HS-27A (cell line): ENCODE results near the gene CRIP1.

Experiments
- DNase-seq: peaks from one replicate; pipeline ENCODE4 v3.0.0-alpha.2; 2012; ENCODE audit warnings: low read depth, missing footprints

CRIP1 gene

DNA sequence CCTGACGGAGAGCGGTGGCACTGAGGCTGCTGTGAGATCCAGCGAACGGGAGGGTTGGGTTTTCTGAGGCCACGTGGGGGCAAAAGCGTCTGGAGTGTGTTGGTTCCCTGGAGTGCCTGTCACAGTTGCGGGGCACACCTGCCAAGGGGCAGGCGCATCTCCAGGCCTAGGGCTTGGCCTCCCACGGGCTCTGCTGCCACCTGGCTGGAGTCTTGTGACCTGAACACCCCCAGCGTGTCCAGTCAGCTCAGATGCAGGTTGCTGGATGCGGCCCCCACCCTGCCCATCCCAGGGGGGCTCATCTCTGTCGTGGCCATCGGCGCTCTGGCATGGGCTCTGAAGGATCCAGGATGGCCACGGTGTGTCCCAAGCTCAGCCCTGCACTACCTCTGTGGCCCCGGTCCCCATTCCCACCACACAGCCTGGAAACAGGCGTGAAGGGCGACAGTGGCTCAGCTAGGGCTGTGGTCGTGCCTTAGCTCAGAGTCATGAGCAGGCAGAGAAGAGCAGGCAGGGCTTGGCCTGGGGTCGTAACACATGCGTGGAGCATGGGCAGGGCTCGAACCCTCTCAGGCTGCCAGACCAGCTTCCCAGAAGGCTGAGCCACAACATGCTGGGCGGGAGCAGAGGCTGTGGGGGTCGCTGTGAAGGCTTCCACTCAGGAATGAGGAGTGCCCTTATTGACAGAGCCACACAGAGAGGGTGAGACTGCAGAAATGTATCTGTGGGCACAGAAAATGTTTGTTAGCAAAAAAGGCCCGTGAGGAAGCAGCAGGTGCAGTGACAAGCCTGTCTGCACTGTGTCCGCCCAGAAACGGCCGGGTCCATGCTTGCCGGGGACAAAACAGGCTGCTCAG lies 35.6 kb upstream of the CRIP1 start:
- DNase-seq, result no peak

DNA sequence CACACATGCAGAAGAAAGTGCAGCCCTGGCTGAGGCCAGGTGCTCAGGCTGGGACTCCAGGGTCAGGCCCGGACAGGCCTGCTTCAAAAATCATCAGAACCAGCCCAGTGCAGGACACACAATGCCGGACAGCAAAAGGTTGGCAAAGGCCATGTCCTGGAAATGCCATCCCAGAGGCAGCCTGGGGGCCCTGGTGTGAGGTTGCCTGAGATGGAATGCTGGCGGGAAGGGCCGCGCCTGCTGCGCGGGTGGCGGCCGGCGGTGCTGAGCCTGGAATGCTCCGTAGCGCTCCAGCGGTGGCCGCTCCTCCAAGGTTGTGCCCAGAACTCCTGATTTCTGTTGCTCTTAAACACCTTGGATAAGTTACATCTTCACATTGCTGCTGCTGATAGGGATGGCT lies 33.7 kb upstream of the CRIP1 start:
- DNase-seq, result no peak

DNA sequence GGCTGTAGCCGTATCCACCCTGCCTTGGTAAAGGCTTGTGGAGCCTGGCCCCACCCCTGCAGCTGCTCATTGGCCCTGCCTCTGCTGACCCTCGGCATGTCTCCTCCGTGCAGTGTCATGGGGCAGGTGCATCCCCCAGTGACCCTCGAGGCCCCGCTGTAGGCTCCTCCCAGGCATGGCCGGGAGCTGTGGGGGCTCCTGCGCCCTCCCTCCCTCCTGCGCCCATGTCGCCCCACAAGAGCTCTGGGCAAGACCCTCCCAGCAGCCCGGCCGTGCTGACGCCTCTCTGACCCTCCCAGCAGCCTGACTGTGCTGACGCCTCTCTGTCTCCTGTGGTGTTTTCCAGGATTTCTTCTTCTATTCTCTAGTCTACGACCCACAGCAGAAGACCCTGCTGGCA lies 32.8 kb upstream of the CRIP1 start:
- DNase-seq, result no peak

DNA sequence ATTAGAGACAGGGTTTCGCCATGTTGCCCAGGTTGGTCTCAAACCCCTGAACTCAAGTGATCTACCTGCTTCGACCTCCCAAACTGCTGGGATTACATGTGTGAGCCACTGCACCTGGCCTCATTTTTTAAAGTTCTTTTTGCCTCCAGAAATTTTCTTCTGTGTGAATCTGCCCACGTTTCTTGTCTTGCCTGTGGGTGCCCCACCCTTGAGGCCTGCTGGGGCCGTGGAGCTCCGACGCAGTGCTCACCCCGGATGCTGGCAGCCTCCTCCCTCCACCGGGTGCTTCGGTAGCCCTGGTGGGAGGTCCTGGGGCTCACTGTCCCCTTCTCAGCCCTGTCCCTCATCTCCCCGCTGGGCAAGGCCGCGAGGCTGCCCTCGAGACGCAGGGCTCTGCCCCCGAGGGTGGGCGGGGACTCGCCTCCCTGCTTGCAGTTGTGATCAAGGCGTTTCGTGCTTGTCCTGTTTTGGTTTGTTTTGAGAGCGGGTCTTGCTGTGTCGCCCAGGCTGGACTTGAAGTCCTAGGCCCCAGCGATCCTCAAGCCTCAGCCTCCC lies 31.5 kb upstream of the CRIP1 start:
- DNase-seq, result no peak

DNA sequence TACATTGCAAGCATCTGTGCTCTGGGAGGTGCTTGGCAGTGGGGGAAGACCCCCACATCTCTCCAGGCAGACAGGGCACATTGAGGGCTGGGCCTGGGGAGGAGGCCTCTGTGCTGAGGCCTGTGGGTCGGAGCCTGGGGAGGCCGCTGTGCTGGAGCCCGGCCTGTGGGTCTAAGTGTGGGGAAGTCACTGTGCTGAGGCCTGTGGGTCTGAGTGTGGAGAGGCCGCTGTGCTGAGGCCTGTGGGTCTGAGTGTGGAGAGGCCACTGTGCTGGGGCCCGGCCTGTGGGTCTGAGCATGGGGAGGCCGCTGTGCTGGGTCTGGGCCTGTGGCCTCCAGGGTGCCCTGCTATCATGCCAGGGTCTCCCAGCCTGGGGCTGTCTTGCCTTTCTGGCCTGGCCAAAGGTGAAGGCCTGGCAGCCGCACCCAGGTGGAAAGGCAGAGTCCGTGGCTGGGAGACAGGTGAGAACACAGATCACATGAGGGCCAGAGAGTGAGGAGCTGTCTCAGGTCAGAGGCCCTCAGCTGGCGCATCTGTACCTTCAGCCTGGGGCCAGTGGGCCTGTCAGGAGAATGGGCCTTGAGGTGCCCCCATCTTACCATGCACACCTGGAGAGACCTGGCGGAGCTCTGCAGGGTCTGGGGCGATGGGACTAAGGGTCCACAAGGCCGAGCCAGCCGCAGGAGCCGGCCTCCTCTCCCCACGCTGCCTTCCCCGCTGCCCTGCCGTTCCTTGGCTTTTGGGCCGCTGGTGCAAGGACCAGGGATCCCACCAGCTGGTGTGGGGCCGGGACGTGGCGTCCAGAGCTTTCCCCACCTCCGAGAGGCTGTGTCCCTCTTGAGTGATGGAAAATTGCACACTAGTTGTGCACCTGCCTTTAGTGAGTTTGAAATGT lies 30.7 kb upstream of the CRIP1 start:
- no peak for DNase-seq

DNA sequence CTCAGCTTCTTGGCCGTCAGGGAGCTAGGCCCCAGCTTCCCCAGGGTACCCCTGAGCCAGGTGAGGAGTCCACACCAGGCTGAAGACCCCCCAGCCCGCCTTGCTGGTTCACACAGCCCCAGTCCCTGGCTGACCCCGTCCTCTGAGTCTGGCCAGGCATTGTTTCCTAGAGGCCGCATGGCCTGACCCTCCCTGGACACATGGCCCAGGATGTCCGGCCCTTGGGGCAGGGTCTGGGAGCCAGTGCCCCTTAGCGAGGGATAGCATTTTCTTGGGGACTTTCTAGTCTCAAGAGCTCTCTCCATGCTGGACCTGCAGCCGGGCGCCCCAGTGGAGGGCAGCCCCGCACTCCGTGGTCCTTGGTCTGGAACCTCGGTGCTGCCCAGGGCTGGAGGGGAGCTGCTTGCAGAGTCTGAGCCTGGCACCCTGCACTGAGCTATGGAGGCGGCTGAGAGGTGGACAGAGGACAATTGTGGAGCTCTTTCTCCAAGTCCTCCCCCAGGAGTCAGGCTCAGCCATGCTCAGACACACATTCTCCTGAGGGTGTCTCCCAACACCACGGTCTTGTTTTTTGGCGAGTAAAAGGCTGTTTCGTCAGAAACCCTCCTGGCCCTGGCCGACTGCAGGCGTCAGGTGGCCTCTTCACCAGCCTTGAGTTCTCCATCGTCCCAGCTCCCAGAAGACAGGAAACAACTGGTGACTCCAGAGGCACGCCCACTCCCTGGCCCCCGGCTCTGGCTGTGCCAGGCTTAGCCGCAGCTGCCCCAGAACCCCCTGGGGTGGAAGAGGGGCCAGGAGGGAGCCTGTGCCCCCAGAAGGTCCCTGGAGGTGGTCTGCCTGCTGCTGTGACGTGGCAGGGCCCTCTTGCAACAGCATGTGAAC lies 29.7 kb upstream of the CRIP1 start:
- DNase-seq, result no peak

DNA sequence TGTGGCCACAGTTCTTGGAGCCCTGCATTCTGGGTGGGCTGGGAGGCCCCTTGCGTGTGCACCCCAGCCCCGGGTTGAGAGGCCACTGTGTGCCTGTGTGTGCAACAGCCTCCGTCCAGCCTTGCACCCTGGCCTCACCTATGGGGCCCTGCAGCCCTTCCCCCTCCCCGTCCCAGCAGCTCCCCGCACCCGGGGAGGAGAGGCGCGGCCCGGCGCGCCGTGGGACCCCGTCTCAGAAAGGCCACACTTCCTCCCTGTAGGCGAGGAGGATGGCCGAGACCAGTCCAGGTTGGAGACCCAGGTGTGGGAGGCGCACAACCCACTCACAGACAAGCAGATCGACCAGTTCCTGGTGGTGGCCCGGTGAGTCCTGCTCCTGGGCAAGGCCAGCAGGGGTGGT lies 28.7 kb upstream of the CRIP1 start:
- DNase-seq, result no peak

DNA sequence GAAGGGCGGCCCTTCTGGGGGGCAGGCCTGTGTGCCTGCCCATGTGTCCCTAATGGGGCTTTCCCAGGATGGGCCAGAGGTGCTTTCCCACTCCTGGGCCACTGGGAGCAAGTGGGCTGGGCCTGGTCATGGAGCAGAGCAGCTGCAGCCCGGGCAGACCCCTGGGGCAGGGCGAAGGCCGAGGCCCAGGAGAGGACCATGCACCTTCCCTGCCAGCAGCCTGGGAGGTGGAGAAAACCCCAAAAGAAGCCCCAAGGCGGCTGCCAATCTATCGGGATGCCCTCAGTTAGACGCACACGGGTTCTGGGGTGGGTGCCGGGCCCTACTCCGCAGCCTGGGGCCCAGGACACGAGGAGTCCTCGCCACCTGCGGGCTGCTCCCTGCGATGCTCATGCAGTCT lies 28.1 kb upstream of the CRIP1 start:
- no peak for DNase-seq

DNA sequence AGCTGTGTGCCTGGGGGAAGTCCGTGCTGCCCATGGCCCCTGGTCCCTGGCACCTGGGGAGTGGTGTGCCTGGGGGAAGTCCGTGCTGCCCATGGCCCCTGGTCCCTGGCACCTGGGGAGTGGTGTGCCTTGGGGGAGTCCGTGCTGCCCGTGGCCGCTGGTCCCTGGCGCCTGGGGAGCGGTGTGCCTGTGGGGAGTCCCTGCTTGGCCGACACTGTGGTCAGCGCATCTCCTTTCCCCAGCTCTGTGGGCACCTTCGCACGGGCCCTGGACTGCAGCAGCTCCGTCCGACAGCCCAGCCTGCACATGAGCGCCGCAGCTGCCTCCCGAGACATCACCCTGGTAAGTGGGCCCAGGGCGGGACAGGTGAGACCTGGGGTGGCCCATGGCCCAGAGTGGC lies 26.6 kb upstream of the CRIP1 start:
- DNase-seq, result no peak

DNA sequence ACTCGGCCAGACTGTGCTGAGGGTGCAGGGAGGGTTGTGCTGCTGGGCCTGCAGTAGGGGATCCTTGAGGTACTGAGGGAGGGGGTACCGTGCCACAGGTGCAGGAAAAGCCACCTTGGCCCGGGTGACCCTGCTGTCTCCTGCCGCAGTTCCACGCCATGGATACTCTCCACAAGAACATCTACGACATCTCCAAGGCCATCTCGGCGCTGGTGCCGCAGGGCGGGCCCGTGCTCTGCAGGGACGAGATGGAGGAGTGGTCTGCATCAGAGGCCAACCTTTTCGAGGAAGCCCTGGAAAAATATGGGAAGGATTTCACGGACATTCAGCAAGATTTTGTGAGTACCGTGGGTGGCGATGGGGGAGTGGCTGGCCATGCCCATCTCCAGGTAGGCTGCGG lies 26.1 kb upstream of the CRIP1 start:
- no peak for DNase-seq

DNA sequence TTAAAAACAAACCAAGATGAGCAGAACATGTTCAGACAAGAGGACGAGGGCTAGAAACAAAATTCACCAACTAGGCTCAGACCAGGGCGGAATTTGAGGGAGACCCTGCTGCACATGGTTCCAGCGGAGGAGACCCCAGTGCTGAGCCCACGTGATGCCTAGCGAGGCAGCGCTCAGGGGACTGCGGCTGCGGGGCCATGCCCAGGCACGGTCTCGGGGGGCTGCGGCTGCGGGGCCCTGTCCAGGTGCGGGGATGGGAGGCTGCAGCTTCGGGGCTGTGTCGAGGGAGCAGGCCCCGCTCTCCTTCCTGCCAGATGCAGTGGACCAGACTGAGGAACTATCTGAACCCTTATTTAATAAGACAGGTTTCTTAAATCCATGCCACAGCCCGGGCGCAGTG lies 24.8 kb upstream of the CRIP1 start:
- DNase-seq, result no peak

DNA sequence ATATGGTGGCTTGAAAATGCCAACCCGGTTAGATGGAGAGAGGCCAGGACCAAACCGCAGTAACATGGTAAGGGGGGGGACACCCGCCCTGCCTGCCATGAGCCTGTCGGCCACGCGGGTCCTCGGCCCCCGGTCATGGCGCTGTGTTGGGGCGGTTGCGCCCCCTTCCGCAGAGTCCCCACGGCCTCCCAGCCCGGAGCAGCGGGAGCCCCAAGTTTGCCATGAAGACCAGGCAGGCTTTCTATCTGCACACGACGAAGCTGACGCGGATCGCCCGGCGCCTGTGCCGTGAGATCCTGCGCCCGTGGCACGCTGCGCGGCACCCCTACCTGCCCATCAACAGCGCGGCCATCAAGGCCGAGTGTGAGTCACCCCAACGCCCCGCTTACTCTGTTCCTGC lies 22.2 kb upstream of the CRIP1 start:
- DNase-seq, result no peak

DNA sequence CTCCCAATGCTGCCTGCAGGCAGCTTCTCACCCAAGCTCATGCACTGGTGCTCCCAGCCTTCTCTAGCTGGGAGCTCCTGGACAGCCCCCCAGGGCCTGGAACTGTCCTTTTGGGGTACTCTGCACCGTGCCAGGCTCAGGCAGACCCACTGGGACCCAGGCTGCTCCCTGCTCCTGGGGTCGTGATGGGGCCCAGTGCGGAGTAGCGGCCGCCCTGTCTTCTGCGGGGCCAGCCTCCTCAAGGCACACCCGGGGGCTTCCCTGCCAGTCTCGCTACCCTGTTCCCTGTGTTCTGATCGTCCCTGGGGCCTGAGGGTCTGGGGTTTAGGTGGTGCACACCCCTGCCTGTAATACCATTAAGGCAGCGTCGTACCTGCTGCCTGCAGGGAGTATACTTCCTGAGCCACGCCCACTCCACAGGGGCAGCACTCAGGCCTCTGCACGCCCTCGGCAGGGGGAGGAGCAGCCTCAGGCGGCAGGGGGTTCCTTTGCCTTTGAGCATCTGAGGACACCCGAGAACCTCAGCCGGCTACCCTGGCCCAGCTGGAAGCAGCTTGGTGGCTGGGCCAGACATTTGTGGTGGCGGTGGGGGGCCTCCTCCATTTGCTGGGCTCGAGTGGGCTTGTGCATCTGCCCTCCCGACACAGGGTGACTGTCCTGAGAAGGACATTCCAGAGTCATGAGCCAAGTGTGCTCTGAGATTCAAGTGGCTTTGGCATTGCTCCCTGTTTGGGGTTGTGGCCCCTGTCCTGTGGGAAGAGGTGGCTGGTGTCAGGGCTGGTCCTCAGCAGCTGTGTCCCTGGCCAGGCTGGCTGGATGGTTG lies 21.3 kb upstream of the CRIP1 start:
- no peak for DNase-seq

DNA sequence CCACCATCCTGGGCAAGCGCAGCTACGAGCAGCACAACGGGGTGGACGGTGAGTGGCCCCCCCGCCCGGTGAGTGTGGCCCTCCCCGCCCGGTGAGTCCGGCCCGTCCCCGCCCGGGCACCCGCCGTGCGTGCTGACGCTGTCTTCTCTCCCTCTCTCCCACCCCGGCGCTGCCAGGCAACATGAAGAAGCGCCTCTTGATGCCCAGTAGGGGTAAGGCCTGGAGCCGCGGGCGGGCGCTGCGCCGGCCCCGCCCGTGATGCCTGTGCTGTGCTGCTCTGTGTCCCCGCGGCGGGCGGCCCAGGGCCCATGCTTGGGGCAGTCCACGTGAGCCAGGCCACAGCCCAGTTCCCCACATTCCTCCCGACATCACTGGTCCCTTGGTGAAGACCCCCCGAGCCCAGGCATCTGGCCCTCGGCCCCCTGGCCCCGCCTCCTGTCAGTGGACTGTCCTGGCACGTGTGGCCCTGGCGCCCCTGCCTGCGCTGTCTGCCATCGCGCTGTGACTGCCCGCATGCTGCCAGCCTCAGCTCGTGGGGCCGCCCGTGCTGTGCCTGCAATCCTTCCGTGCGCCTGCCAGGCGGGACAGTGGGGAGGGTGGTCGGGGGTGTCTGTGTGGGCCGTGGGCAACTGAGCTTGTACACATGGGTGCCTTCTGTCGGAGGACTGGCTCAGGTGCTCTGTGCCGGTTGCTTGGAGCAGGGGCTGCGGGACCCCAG lies 20.0 kb upstream of the CRIP1 start:
- no peak for DNase-seq

DNA sequence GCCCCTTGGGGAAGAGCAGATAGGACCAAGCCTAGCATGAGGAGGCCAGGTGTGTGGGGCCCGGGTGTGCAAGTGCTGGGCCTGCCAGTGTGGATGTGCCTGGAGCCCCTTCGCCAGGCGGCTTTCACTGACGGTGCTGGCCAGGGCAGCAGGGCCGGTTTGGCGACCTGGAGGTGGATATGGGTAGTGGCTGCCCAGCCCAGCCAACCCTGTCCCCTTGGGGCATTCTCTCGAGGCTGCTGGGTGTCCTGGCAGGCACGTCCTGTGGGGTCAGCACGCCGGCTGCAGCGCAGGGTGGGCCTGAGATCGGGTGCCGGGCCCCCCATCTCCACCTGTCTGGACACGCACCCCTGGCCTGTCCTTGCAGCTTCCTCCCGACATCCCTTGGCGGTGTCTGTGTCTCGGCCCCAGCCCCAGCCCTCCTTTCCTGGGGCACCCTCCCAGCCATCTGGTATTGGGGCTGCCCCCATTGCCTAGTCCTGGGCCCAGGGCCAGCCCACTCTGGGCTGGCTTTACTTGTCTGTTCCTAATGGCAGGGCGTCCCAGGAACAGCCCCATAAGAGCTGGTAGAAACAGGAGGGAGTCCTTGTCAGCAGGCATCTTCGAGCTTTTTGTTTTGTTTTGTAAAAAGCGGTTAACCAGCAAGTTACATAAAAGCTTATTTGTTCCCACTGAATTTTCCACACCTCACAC lies 19.3 kb upstream of the CRIP1 start:
- DNase-seq, result no peak

DNA sequence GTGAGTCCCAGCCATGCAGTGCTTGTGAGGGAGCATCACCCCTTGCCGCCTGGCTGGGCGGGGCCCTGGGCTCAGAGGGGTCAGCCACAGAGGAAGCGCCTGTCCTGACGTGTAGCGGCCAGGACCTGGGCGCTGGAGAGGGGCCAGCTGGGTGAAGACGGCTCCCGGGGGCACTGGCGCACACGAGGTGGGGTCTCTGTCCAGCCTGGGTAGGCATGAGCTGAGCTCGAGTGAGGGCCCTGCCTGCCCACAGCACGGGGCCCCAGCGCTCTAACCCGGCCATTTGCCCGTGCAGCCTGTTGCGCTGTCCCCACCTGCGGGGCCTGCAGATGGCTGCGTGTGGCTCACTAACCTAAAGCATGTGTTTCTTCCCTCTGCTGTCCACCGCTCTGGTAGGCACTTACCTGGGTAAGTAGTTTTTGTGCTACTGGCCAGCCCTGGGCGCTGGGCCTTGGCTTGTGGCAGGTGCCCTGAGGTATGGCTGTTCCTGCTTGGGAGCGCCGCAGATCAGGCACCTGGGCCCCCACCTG lies 18.7 kb upstream of the CRIP1 start:
- no peak for DNase-seq

DNA sequence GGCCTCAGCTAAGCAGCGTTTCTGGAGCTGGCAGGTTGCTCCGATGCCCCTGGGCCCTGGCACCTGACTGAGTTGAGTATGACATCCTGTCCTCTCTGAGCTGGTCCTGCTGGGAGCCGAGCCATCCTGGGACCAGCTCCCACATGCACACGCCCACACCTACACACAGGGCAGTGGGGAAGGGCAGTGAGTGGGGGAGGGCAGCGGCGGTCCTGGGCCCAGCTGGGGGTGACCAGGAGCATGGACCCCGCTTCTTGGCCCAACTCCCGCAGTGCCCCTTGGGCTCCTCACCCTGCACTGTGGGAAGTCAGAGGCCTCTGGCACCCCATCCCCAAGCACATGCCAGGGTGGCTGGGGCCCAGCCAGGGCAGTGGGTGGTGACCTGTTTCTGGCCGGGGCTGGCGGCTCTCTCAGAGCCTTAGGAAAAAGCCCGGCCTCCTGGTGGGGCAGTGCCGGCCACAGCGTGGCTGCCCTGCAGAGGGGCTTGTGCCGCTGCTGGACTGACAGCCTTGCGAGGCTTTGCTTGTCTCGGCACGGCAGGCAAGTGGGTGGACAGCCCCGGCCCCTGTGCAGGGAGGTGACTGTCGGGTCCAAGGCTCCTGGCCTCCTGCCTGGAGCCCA lies 18.0 kb upstream of the CRIP1 start:
- DNase-seq, result no peak

DNA sequence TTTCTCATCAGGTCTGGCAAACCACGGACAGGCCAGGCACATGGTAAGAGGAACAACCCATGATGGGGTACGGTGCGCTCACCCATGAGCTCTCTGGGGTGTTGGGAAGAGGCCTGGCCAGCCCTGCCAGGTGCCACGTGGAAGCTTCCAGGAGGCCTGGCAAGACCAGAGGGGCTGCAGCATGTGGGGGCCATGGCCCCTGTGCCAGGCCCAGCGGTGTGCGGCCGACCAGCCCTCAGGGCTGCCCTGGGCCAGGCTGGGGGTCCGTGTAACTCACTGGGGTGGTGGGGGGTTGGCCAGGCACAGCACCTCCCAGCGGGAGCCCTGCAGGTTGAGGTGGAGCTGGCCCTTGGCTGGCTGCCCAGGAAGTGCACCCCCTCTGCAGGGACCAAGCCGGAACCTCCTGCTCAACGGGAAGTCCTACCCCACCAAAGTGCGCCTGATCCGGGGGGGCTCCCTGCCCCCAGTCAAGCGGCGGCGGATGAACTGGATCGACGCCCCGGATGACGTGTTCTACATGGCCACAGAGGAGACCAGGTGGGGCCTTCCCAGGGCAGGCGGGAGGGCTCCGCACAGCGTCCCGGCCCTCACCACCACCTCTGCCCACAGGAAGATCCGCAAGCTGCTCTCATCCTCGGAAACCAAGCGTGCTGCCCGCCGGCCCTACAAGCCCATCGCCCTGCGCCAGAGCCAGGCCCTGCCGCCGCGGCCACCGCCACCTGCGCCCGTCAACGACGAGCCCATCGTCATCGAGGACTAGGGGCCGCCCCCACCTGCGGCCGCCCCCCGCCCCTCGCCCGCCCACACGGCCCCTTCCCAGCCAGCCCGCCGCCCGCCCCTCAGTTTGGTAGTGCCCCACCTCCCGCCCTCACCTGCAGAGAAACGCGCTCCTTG lies 17.0 kb upstream of the CRIP1 start:
- no peak for DNase-seq
